Nephron (organoid): ENCODE results near the gene APH1A.
"Not testable (repeated sequence)": the region's sequence is repeated elsewhere in the genome, so short reads cannot be mapped to it uniquely, and the experiment has no call there.

Source experiments
- H3K27ac Mint-ChIP-seq, 3 experiments: 2 replicates each; pipeline ENCODE4 v1.8.0; 2020; ENCODE audit warnings: mixed read lengths in 3 of 3, mild to moderate bottlenecking in 2 of 3, moderate library complexity in 1 of 3
- H3K27me3 Mint-ChIP-seq: 2 replicates; pipeline ENCODE4 v1.8.0; 2021; ENCODE audit warnings: low read depth, mild to moderate bottlenecking, moderate library complexity, mixed read lengths
- H3K36me3 Mint-ChIP-seq: 2 replicates; pipeline ENCODE4 v1.8.0; 2020; ENCODE audit warnings: low read depth, mixed read lengths
- H3K4me1 Mint-ChIP-seq: 2 replicates; pipeline ENCODE4 v1.8.0; 2020; ENCODE audit warnings: mixed read lengths
- H3K4me3 Mint-ChIP-seq, 3 experiments: 2 replicates each; pipeline ENCODE4 v1.8.0; 2020; ENCODE audit warnings: mild to moderate bottlenecking in 3 of 3, mixed read lengths in 3 of 3, moderate library complexity in 2 of 3
- H3K9me3 Mint-ChIP-seq: 2 replicates; pipeline ENCODE4 v1.8.0; 2020; ENCODE audit warnings: mixed read lengths
- TF ChIP-seq, protein P1 (sequence below), 3 experiments: fragments of 200-600 bp; sonication (generic); IDR thresholded peaks; one replicate each; pipeline ENCODE4 v1.5.0; 2021; ENCODE audit warnings: antibody characterized with exemption in 3 of 3; ENCODE audit not compliant: unreplicated experiment in 3 of 3

The APH1A gene

DNA sequence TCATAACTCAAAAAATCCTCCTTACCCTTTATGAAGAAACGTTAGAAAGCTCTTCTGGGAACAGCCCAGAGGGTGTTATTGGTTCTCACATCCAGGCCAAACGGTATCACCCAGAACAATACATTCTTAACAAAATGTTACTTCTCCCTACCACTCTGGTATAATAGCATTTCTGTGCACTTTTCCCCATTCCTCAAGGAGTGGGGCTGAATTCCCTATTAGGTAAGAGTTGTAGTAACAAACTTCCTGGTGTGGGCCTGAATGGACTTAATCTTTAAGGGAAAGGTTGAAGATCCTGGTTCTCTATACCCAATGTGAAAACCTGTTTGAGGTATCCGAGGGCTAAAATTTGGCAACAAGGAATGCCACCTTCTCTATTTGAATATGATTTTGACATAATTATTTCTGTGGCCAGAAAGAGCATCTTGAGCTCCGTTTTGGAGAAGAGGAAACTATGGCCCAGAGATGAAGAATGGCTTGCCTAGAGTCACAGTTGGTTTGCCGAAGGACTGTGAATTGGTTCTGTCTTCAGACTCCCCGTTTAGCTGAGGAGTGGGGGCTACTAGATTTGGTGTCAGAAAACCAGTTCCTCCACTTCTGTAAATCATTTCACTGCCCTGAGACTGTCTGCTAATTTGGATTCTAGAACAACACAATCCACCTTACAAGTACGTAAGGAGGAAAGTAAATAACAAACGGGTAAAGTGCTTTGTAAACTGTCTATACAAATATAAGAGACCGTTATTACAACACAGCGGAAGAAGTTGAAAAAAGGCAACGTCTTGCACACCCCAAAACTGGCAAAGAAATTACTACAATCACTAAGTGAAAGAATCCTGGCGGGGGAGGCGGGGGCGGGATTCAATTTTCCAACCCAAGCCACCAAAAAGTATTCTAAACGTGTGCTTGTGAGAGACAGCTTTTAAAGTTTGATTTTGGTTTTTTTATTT lies 35.2 kb downstream of the APH1A start:
- H3K9me3 Mint-ChIP-seq = no peaks in the 10 kb centered on the region
- H3K4me3 Mint-ChIP-seq = no peak overlapping the region
- TF ChIP-seq, protein P1, sequence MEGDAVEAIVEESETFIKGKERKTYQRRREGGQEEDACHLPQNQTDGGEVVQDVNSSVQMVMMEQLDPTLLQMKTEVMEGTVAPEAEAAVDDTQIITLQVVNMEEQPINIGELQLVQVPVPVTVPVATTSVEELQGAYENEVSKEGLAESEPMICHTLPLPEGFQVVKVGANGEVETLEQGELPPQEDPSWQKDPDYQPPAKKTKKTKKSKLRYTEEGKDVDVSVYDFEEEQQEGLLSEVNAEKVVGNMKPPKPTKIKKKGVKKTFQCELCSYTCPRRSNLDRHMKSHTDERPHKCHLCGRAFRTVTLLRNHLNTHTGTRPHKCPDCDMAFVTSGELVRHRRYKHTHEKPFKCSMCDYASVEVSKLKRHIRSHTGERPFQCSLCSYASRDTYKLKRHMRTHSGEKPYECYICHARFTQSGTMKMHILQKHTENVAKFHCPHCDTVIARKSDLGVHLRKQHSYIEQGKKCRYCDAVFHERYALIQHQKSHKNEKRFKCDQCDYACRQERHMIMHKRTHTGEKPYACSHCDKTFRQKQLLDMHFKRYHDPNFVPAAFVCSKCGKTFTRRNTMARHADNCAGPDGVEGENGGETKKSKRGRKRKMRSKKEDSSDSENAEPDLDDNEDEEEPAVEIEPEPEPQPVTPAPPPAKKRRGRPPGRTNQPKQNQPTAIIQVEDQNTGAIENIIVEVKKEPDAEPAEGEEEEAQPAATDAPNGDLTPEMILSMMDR (IDR thresholded peaks at IDR 0.05; ENCODE audit: unreplicated experiment in 3 of 3) = no peak
- no peaks in the 10 kb centered on the region for H3K27me3 Mint-ChIP-seq
- H3K36me3 Mint-ChIP-seq = peaks cover 17% of the 10 kb centered on the region
- peaks cover 22% of the 10 kb centered on the region for H3K4me1 Mint-ChIP-seq
- peak overlapping the region in 2 of 3 experiments; percentile 95 to 99 for H3K27ac Mint-ChIP-seq

GRCh38 chr1:150232921-150233320 lies 35.9 kb downstream of the APH1A start:
- Mint-ChIP-seq H3K27ac (peak overlapping the region in 2 of 3 experiments; percentile 13 to 95), H3K4me1 (peaks cover 22% of the 10 kb centered on the region), H3K36me3 (peaks cover 22% of the 10 kb centered on the region), H3K4me3 (peak overlapping the region in 1 of 3 experiments; percentile 39)
- H3K27me3 Mint-ChIP-seq, H3K9me3 Mint-ChIP-seq: not testable (repeated sequence)

DNA sequence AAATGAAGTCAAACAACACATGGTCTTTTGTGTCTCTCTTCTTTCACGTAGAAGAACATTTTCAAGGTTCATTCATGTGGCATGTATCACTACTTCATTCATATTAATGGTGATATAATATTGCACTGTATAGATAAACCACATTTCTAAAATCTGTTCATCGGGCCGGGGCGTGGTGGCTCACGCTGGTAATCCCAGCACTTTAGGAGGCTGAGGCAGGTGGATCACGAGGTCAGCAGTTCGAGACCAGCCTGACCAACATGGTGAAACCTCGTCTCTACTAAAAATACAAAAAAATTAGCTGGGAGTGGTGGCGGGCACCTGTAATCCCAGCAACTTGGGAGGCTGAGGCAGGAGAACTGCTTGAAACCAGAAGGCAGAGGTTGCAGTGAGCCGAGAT lies 40.6 kb downstream of the APH1A start:
- not testable (repeated sequence) for H3K4me1 Mint-ChIP-seq, H3K27me3 Mint-ChIP-seq, H3K4me3 Mint-ChIP-seq, H3K9me3 Mint-ChIP-seq, H3K27ac Mint-ChIP-seq
- H3K36me3 Mint-ChIP-seq = peaks cover 63% of the 10 kb centered on the region

GRCh38 chr1:150227228-150227627 lies 41.6 kb downstream of the APH1A start:
- peaks cover 68% of the 10 kb centered on the region for H3K36me3 Mint-ChIP-seq
- H3K4me3 Mint-ChIP-seq = no peak overlapping the region
- H3K27ac Mint-ChIP-seq = no peak overlapping the region
- H3K27me3 Mint-ChIP-seq = no peaks in the 10 kb centered on the region
- TF ChIP-seq, protein P1 (IDR thresholded peaks at IDR 0.05; ENCODE audit: unreplicated experiment in 3 of 3) = no peak
- H3K9me3 Mint-ChIP-seq = no peaks in the 10 kb centered on the region
- no peaks in the 10 kb centered on the region for H3K4me1 Mint-ChIP-seq

DNA sequence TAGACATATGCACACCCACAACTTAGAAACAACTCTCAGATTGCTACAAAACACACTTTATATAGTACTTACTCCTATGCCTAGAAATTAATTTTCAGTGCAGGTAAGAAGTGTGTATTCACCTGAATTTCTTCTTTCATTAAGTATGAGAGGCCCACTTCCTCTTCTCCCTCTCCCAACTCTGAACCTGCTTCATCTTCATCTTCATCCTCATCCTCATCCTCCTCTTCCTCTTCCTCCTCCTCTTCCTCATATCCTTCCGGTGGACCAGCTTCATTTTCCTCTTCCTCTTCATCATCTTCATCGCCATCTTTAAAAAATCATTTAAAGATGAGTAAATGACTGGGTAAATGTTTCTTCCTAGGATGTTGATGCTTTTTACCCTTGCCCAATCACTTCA lies 42.3 kb downstream of the APH1A start:
- Mint-ChIP-seq H3K27ac (no peak overlapping the region), H3K4me3 (no peak overlapping the region), H3K36me3 (peaks cover 70% of the 10 kb centered on the region), H3K4me1 (no peaks in the 10 kb centered on the region), H3K27me3 (no peaks in the 10 kb centered on the region), H3K9me3 (no peaks in the 10 kb centered on the region)
- TF ChIP-seq, protein P1 (IDR thresholded peaks at IDR 0.05; ENCODE audit: unreplicated experiment in 3 of 3) = no peak

DNA sequence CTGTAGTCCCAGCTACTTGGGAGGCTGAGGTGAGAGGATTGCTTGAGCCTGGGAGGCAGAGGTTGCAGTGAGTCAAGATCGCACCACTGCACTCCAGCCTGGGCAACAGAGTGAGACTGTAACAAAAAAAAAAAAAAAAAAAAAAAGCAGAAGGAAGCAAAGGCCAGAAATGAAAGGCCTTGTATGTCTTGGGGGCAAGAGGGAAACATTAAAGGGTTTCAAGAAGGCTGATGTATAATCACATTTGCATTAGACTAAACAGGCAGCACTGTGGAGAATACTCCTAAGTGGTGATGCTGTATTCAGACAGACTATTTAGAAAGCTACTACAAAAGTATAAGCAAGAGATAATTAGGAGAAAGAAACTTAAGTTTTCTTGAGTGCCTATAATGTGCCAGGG lies 43.3 kb downstream of the APH1A start:
- Mint-ChIP-seq H3K27me3 (no peaks in the 10 kb centered on the region), H3K36me3 (peaks cover 68% of the 10 kb centered on the region), H3K27ac (no peak overlapping the region), H3K4me1 (no peaks in the 10 kb centered on the region), H3K9me3 (no peaks in the 10 kb centered on the region), H3K4me3 (no peak overlapping the region)
- TF ChIP-seq, protein P1 (IDR thresholded peaks at IDR 0.05; ENCODE audit: unreplicated experiment in 3 of 3) = no peak

- no peaks in the 10 kb centered on the region for H3K9me3 Mint-ChIP-seq
- H3K4me3 Mint-ChIP-seq = no peak overlapping the region
- H3K4me1 Mint-ChIP-seq = no peaks in the 10 kb centered on the region
- TF ChIP-seq, protein P1 (IDR thresholded peaks at IDR 0.05; ENCODE audit: unreplicated experiment in 3 of 3) = no peak
- peaks cover 71% of the 10 kb centered on the region for H3K36me3 Mint-ChIP-seq
- H3K27ac Mint-ChIP-seq = no peak overlapping the region
- no peaks in the 10 kb centered on the region for H3K27me3 Mint-ChIP-seq
Observed at GRCh38 chr1:150224983-150225382, 43.8 kb downstream of the APH1A start.
